PC-9 (cell line): Measurements from ENCODE around the gene AGAP1. TPM values are rescaled to one million over a fixed set of nuclear protein-coding genes. Genes with fewer than 3 reads are reported as not detected.

Source experiments
- BruUV-seq: library from RNA; stranded (reverse); fragments of 400-500 nt; replicated peaks from 2 replicates; lab custom pipeline; 2021; lab: Mats Ljungman, UMichigan
- CTCF ChIA-PET: fragments of 300-600 bp; sonication (Branson Sonifier 250); formaldehyde crosslinking; loops from one replicate; lab custom pipeline; 2022; ENCODE audit warnings: antibody characterized with exemption; lab: Charles Lee
- POLR2A ChIA-PET: fragments of 300-600 bp; sonication (Branson Sonifier 250); formaldehyde crosslinking; loops from one replicate; lab custom pipeline; 2022; ENCODE audit warnings: antibody characterized with exemption; ENCODE audit not compliant: unreplicated experiment; lab: Charles Lee
- DNase-seq, 2 experiments: peaks; one replicate each; pipeline versions ENCODE4 v3.0.0 to v3.0.0-alpha.2; 2015 to 2022; ENCODE audit warnings: mixed read lengths in 1 of 2
- H2AFZ ChIP-seq: fragments of 200-600 bp; sonication (generic); 2 replicates; pipeline ENCODE4 v1.8.1; 2017; ENCODE audit warnings: antibody characterized with exemption
- H3F3A ChIP-seq: fragments of 200-600 bp; sonication (generic); 2 replicates; pipeline ENCODE4 v1.8.1; 2017; ENCODE audit warnings: antibody characterized with exemption, mild to moderate bottlenecking, low read depth; ENCODE audit not compliant: insufficient read depth
- H3K27ac ChIP-seq: fragments of 200-600 bp; sonication (generic); 2 replicates; pipeline ENCODE4 v1.6.1; 2016; ENCODE audit warnings: mixed run types
- H3K27me3 ChIP-seq: fragments of 200-600 bp; sonication (generic); 2 replicates; pipeline ENCODE4 v1.6.1; 2016; ENCODE audit warnings: low read depth, mixed run types; ENCODE audit not compliant: insufficient read depth
- H3K36me3 ChIP-seq: fragments of 200-600 bp; sonication (generic); 2 replicates; pipeline ENCODE4 v1.6.1; 2016; ENCODE audit warnings: low read depth, mixed run types
- H3K4me1 ChIP-seq: fragments of 200-600 bp; sonication (generic); replicated peaks from 2 replicates; pipeline ENCODE4 v1.6.1; 2016; ENCODE audit warnings: mixed run types; ENCODE audit not compliant: insufficient read depth
- H3K4me2 ChIP-seq: fragments of 200-600 bp; sonication (generic); 2 replicates; pipeline ENCODE4 v1.6.1; 2017; ENCODE audit warnings: mixed run types
- H3K4me3 ChIP-seq: fragments of 200-600 bp; sonication (generic); 2 replicates; pipeline ENCODE4 v1.6.1; 2016; ENCODE audit warnings: mixed run types
- H3K79me2 ChIP-seq: fragments of 200-600 bp; sonication (generic); 2 replicates; pipeline ENCODE4 v1.6.1; 2017; ENCODE audit warnings: low read depth, mixed run types
- H3K9me2 ChIP-seq: fragments of 200-600 bp; sonication (generic); 2 replicates; pipeline ENCODE4 v1.8.1; 2017; ENCODE audit warnings: mild to moderate bottlenecking; ENCODE audit not compliant: insufficient read depth
- H3K9me3 ChIP-seq: fragments of 200-600 bp; sonication (generic); 2 replicates; pipeline ENCODE4 v1.8.1; 2016; ENCODE audit warnings: low read depth; ENCODE audit not compliant: insufficient read depth
- H4K20me1 ChIP-seq: fragments of 200-600 bp; sonication (generic); 2 replicates; pipeline ENCODE4 v1.8.1; 2017; ENCODE audit not compliant: insufficient read depth
- EZH2 ChIP-seq: fragments of 200-600 bp; sonication (generic); IDR thresholded peaks from 2 replicates; pipeline ENCODE4 v1.8.0; 2017; ENCODE audit warnings: antibody characterized with exemption, low read depth
- intact Hi-C: fragments of 100-400 bp; cut with micrococcal nuclease; formaldehyde crosslinking; loops from one replicate; pipeline ENCODE4 v1.10.0; 2022; ENCODE audit not compliant: unreplicated experiment
- total RNA-seq: library from RNA; stranded (reverse); gene quantifications from 2 replicates; pipeline ENCODE4 v1.2.3, GENCODE V29; 2021
- TF ChIP-seq, protein P1 (sequence below): fragments of 200-600 bp; sonication (generic); conservative IDR thresholded peaks from 2 replicates; pipeline ENCODE4 v1.6.1; 2017; ENCODE audit warnings: mixed run types, antibody characterized with exemption, mild to moderate bottlenecking, moderate library complexity

The AGAP1 gene
- total RNA-seq, 1 experiment from 2014 or later = 91.4 TPM

DNA sequence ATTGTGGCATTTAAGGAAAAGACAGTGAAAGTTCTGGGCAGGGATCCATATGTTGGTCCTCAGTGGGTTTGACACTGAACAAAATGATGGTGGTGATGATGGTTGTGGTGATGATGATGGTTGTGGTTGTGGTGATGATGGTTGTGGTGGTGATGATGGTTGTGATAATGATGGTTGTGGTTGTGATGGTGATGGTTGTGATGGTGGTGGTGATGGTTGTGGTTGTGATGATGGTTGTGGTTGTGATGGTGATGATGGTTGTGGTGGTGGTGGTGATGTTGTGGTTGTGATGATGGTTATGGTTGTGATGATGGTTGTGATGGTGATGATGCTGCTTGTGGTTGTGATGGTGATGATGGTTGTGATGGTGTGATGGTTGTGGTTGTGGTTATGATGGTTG lies 308.7 kb downstream of the AGAP1 start:
- TF ChIP-seq, protein P1, sequence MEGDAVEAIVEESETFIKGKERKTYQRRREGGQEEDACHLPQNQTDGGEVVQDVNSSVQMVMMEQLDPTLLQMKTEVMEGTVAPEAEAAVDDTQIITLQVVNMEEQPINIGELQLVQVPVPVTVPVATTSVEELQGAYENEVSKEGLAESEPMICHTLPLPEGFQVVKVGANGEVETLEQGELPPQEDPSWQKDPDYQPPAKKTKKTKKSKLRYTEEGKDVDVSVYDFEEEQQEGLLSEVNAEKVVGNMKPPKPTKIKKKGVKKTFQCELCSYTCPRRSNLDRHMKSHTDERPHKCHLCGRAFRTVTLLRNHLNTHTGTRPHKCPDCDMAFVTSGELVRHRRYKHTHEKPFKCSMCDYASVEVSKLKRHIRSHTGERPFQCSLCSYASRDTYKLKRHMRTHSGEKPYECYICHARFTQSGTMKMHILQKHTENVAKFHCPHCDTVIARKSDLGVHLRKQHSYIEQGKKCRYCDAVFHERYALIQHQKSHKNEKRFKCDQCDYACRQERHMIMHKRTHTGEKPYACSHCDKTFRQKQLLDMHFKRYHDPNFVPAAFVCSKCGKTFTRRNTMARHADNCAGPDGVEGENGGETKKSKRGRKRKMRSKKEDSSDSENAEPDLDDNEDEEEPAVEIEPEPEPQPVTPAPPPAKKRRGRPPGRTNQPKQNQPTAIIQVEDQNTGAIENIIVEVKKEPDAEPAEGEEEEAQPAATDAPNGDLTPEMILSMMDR = no peak
- no peak for TF ChIP-seq EZH2
- Histone ChIP-seq H3K4me1 (no peaks in the 10 kb centered on the region), H3K9me3 (no peaks in the 10 kb centered on the region), H3F3A (peaks cover 10% of the 10 kb centered on the region; the same call in 1 of the 2 replicates), H3K4me2 (no peak overlapping the region), H4K20me1 (peaks cover 10% of the 10 kb centered on the region; the same call in 1 of the 2 replicates), H3K27ac (no peak overlapping the region), H3K79me2 (no peaks in the 10 kb centered on the region; the same call in 1 of the 2 replicates), H3K4me3 (no peak overlapping the region), H3K9me2 (no peaks in the 10 kb centered on the region), H3K36me3 (peaks cover 39% of the 10 kb centered on the region), H2AFZ (no peak overlapping the region), H3K27me3 (no peaks in the 10 kb centered on the region)
- DNase-seq = no peak
- BruUV-seq = no TSS peak
- intact Hi-C loops = no loop called here
- POLR2A ChIA-PET = no interaction called here
- CTCF ChIA-PET = no interaction called here

DNA sequence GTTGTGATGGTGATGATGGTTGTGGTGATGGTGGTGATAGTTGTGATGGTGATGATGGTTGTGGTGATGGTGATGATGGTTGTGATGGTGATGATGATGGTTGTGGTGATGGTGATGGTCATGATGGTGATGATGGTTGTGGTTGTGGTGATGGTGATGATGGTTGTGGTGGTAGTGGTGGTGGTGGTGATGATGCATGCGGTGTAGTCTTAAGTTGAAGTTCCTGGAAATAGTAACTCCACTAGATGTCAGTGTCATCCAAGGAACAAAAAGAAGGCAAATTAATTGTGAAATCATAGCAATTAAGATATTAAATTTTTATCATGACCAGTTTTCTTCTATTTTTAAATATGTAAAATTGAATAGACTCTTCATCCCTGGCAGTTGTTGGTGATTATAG lies 309.2 kb downstream of the AGAP1 start:
- POLR2A ChIA-PET = no interaction called here
- CTCF ChIA-PET = no interaction called here
- Histone ChIP-seq H3K4me3 (no peak overlapping the region), H4K20me1 (peaks cover 13% of the 10 kb centered on the region; the same call in 1 of the 2 replicates), H3K4me1 (no peaks in the 10 kb centered on the region), H3K9me2 (no peaks in the 10 kb centered on the region), H3K36me3 (peaks cover 35% of the 10 kb centered on the region), H3K27ac (no peak overlapping the region), H3K4me2 (no peak overlapping the region), H3K9me3 (no peaks in the 10 kb centered on the region), H3K79me2 (no peaks in the 10 kb centered on the region; the same call in 1 of the 2 replicates), H2AFZ (no peak overlapping the region), H3K27me3 (no peaks in the 10 kb centered on the region), H3F3A (peaks cover 10% of the 10 kb centered on the region; the same call in 1 of the 2 replicates)
- no peak for TF ChIP-seq EZH2
- TF ChIP-seq, protein P1 = peak; percentile 49; the same call in 1 of the 2 replicates
- DNase-seq = no peak
- intact Hi-C loops = no loop called here
- BruUV-seq = no TSS peak

DNA sequence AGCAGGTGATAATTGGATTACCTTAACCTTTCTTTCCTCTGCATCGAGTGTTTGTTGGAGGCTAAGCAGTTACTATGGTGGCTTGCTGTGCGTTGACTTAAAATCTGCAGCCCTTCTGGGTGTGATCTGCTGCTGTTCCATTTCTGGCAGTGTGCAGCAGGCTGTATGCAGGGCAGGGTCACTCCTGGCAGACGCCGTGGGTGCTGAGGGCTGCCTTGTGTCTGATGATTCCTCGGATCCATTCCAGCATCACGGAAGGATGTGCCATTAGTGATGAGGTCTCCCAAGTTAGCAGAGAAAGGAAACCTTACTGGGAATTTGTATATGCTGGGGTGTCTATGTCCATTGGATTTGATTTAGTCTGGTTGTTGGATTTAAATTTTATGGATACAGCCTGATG lies 310.8 kb downstream of the AGAP1 start:
- TF ChIP-seq EZH2 = no peak
- TF ChIP-seq, protein P1 = no peak
- Histone ChIP-seq H3K9me3 (no peaks in the 10 kb centered on the region), H3F3A (peaks cover 10% of the 10 kb centered on the region; the same call in 1 of the 2 replicates), H3K4me2 (no peak overlapping the region), H4K20me1 (peaks cover 13% of the 10 kb centered on the region; the same call in 1 of the 2 replicates), H3K4me3 (no peak overlapping the region), H3K79me2 (no peaks in the 10 kb centered on the region; the same call in 1 of the 2 replicates), H3K27me3 (no peaks in the 10 kb centered on the region), H2AFZ (no peak overlapping the region), H3K4me1 (no peaks in the 10 kb centered on the region), H3K9me2 (no peaks in the 10 kb centered on the region), H3K36me3 (peaks cover 26% of the 10 kb centered on the region), H3K27ac (no peak overlapping the region)
- DNase-seq = no peak
- CTCF ChIA-PET = no interaction called here
- POLR2A ChIA-PET = no interaction called here
- no TSS peak for BruUV-seq
- intact Hi-C loops = no loop called here
